ENCODE data around the gene TOMM7. TPM values are rescaled to one million over a fixed set of nuclear protein-coding genes. Genes with fewer than 3 reads are reported as not detected.
"Not testable (repeated sequence)": the region's sequence is repeated elsewhere in the genome, so short reads cannot be mapped to it uniquely, and the experiment has no call there.

Gene TOMM7
- polyA plus RNA-seq, 3 donors = 357 to 445 (median 407) TPM

DNA sequence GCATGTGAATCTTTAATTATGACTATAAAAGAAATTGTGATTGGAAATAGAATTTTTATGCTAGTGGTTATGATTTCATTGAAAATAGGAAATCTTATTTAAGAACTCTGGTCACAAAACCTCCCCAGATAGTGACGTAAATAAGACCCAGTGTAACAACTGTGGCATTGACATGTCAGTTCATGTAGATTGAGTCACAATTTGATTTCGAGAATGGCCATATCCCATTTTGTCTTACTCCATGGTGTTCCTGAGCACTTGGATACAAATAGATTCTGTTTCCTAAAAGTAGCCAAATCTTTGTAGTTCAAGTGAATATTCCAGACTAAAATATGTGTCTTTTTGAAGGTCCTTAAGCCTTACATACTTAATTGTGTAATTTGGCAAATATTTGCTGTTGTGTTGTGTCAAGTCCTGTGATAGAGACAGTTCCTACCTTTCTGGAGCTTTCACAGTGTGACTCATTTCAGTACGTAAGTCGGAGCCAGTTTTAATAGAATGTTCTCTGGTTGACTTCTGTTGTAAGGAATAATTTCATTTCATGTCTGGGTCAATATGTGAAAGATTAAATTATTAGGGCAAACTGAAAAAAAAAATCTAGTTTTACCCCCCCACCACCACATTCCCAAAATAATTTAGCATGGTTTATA, 37.1 kb upstream of the TOMM7 start:
- DNase-seq (ENCODE audit: extremely low read depth in 1 of 11, low read depth in 9 of 11, low spot score in 4 of 11) = no peak

DNA sequence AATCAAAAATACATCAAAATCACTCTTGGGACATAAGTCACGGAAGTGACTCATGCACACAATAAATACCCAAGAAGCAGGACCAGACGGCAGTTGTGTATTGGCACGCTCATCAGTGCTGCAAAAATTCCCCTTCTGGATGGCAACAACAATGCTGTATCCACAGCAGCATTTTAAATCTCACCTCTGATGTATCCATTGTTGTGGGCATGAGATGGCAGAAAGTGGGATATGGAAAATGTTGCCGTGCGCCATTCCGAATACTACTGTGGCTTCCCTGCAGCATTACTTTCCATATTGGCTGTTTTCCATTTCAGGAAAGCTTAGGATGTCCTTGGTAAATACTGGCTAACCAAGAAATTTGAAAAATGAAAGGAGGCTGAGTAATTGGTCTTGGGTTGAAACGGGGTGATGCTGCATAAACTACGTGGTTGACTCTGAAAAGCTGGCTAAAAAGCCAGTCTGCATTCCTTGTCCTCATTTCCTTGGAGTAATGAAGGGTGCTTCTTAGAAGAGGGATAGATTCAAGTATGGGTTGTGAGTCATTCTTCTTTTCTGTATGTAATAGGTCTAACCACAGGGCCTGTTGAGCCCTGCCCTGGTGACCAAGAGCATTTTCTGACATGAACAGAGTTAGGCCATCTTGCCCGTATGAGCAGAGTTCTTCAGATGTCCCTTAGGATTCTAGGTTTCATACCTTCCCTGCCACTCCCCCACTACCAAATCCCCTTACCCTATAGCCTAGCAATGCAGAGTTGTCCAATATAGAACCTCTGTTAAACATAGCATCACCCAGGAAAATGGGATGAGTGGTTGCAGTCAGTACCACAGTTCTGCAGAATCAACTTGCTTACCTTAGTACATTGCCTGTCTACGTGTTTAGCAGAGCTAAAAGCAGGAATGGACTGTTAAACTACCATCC, 36.3 kb upstream of the TOMM7 start:
- no peak for DNase-seq (ENCODE audit: extremely low read depth in 1 of 11, low read depth in 9 of 11, low spot score in 4 of 11)

DNA sequence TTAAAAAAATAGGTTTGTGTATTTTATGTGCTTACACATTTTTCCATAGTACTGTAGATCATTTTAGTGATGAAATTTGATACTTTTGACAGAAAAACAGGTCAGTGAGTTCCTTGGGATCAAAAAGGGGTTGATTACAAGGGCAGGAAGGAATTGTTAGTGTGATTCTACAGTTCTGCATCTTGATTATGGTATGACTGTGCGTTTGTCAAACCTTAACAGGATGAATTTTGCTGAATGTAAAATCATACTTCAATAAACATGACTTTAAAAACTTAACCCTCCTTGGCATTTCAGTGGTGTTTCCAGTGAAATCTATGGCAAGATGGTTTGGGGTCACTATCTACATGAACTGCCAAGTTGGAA, 35.6 kb upstream of the TOMM7 start:
- DNase-seq (ENCODE audit: extremely low read depth in 1 of 11, low read depth in 9 of 11, low spot score in 4 of 11) = no peak

DNA sequence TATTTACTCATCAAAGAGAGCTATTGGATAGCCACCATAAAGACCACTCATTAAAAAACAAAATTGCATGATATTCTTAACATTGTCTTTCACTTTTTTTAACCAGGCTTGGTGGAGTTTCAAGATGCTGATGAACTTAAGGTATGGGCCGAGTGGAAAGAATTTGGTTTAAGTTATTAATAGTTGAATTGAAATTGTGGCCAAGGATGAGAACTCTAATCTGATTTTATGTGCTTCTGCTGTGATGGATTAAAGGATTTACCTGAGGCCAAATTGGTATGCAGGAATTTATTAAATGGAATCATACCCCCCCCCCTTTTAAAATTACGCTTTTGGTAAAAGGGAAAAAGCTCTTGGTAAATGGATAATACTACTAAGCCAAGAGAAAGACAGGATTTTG, 33.8 kb upstream of the TOMM7 start:
- DNase-seq (ENCODE audit: extremely low read depth in 1 of 11, low read depth in 9 of 11, low spot score in 4 of 11) = no peak

DNA sequence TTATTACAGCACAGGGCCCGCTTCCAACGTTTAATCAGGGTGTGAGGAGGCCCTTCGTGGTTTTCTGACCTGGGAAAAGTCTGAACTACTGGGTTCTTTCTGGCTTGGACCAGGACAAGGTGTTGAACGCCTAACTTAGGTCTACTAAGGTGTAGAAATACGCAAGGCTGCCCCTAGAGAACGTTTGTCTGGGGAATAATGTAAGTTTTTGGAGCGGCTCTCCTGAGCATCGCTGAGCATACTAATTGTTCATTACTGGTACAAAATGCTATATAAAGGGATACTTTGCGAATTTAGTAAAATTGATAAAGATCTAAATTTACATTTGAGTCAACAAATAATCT, 32.4 kb upstream of the TOMM7 start:
- DNase-seq (ENCODE audit: extremely low read depth in 1 of 11, low read depth in 9 of 11, low spot score in 4 of 11) = no peak

DNA sequence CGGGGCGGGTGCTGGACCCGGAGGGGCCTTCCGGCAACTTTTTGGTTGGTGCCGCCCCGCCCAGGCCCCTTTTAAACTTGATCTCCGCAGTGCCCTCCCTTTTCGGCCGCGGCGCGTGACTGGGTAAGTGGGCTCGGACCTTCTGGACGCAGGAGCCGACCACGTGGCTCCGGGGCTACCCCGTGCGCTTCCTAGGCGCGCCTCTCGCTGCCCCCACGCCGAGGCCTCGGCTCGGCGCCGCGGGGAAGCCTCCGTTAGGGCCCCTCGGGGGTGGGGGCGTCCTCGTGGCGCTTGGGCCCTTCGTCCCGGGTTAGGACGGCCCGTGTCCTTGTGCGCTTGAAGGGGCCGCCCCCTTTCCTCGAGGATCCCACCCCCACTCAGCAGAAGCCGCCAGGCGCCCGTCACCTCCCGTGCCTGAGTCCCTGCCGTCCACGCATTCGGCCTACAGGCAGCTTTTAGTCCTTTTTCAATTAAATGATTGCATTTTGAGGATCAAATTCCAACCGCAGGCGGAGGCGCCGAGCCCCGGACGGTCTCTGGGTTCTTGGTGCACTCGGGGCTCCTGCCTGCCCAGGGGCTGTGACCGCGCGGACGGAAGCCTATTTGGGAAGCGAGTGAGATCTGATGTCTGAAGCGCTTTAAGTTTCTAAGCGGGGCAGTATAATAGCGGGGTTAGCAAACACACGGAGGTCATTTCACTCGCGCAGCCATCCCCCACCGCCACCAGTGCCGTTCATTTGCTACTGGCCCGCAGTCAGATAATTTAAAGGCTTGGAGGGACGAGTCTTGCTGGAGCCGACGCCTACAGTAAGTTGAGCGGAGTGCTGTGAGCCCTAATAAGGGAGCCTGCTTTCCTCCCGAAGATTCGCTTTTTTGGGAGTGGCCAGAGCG, 31.8 kb upstream of the TOMM7 start:
- peak in 6 of 11 donors; percentile 32 to 49 (median 46) for DNase-seq (ENCODE audit: extremely low read depth in 1 of 11, low read depth in 9 of 11, low spot score in 4 of 11)

DNA sequence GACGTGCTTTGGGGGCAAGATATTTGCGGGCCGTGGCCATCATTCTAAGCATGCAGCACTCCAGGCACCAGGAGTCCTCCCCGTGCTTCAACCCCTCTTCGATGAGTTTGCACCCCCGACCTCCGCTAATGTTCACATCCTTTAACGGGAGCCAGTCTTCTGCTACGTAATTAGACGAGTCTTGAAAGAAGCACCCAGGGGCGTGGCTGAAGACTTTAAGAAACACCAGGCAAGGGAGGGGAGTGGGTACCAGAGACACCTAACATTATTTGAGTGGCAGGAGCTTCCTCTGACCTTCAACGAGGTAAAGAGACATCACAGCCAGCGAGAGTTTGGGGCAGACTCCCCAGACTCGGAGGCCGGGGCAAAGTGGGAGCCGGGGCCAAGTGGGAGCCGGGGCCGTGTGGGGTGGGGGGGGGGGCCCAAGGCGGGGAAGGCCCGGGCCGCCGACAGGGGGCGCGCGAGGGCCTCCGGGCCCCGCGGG, 31.1 kb upstream of the TOMM7 start:
- no peak for DNase-seq (ENCODE audit: extremely low read depth in 1 of 11, low read depth in 9 of 11, low spot score in 4 of 11)

DNA sequence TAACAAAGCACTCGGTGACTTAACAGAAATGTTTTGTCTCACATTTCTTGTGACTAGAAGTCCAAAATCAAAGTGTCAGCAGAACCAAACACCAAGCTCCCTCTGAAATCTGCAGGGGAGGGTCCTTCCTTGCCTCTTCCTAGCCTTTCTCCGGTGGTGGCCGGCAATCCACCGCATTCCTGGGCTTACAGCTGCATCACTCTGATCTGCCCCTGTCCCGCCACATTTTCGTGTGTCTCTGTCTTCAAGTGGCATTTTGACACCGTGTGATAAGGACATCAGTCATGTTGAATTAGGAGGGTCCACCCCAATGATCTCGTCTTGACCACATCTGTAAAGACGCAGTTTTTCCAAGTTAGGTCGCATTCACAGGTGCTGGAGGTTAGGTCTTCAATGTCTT, 30.5 kb upstream of the TOMM7 start:
- no peak for DNase-seq (ENCODE audit: extremely low read depth in 1 of 11, low read depth in 9 of 11, low spot score in 4 of 11)

DNA sequence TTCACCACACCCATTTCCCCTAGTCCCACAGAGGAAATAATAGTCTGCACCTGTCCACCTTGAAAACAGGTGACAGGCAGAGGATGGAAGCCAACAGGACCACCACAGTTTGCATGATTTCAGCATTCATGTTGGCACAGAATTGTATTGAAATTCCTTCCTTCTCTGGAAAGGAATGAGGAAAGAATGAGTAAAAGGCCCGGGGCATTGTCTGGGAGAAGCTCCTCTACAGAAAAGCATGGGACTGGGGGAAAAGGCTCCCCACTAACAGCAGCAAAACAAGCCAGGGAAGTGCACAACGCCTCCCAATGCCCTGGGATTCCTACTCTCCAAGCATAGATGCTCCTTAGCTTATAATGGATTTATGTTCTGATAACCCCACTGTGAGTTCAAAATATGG, 28.5 kb upstream of the TOMM7 start:
- DNase-seq (ENCODE audit: extremely low read depth in 1 of 11, low read depth in 9 of 11, low spot score in 4 of 11) = no peak

DNA sequence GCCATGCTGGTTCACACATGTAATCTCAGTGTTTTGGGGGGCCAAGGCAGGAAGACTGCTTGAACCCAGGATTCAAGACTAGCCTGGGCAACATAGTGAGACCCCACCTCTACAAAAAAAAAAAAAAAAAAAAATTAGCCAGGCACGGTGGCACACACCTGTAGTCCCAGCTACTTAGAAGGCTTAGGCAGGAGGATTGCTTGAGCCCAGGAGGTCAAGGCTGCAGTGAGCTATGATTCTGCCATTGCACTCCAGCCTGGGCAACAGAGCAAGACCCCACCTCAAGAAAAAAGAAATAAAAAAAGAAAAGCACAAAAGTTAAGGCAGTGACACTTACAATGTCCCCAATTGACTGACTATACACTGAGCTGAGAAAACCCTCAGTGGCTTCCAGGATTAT, 27.7 kb upstream of the TOMM7 start:
- DNase-seq (ENCODE audit: extremely low read depth in 1 of 11, low read depth in 9 of 11, low spot score in 4 of 11) = not testable (repeated sequence)

DNA sequence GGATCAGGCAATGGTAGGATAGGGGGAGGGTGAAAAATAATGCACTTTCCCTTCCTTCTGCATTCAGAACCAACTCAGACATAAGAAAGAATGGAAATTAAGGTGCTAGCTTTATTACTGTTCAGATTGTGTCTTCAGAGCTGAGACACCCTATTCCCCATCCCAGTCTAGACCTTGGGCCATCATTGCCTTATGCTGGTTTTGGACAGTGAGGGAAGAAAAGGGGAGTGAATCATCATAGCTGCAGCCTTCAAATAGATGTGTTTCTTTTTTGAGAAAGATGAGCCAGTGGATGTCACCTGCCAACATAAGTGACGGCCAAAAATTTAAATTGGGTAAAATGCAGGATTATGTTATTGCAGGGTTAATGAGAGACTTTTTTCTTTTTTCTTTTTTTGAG, 27.0 kb upstream of the TOMM7 start:
- no peak for DNase-seq (ENCODE audit: extremely low read depth in 1 of 11, low read depth in 9 of 11, low spot score in 4 of 11)

DNA sequence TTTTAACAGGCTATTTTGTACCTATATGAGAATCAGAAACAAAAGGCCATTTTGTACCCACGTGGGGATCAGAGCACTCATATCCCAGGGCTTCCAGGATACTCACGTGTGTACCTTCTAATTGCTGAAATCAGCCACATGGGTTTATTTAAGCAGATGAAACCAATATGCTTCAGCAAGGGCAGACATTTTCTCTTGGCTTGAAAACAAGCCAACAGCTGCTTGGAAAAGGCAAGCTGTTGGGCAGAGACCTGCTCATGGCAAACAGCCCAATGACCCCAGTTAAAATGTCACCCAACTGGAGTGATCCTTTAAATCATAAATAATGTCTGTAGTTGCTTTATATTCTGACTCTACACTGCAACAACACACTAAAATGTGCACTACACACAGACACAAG, 26.5 kb upstream of the TOMM7 start:
- DNase-seq (ENCODE audit: extremely low read depth in 1 of 11, low read depth in 9 of 11, low spot score in 4 of 11) = no peak

DNA sequence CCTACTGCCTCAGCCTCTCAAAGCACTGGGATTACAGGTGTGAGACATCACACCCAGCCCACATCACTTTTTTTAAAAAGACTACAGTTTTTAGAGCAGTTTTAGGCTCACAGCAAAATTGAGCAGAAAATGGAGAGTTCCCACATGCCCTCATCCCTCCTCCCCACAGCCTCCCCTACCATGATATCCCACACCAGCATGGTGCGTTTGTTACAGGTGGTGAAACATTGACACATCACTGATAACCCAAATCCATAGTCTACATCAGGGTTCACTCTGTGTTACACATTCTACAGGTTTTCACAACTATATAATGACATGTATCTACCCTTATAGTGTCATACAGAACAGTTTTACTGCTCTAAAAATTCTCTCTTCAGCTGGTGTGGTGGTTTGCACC, 24.3 kb upstream of the TOMM7 start:
- no peak for DNase-seq (ENCODE audit: extremely low read depth in 1 of 11, low read depth in 9 of 11, low spot score in 4 of 11)

DNA sequence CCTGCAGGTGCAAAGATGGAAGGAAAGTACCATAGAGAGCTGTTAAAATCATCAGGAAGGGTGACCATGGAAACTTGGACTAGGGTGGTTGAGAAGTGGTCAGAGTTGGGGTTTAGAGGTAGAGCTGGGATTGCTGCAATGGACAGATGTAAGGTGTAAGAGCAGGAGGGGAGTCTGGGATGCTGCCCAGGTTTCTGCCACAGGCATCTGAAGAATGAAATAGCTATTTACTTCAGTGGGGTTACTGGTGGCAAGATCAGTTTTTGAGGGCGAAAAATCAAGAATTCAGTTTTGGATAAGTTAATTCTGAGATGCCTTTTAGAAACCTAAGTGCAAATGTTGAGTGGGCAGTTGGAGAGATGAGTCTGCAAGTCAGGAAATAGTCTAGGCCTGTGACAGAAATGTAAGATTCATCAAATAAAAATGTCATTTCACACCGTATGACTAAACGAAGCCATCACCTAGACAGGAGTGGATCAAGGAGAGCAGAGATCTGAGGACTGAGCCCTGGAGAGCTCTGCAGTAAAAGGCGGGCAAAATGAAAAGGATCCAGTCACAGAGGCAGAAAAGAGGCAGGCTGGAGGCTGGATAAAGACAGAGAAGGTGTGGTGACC, 22.7 kb upstream of the TOMM7 start:
- DNase-seq (ENCODE audit: extremely low read depth in 1 of 11, low read depth in 9 of 11, low spot score in 4 of 11) = no peak

DNA sequence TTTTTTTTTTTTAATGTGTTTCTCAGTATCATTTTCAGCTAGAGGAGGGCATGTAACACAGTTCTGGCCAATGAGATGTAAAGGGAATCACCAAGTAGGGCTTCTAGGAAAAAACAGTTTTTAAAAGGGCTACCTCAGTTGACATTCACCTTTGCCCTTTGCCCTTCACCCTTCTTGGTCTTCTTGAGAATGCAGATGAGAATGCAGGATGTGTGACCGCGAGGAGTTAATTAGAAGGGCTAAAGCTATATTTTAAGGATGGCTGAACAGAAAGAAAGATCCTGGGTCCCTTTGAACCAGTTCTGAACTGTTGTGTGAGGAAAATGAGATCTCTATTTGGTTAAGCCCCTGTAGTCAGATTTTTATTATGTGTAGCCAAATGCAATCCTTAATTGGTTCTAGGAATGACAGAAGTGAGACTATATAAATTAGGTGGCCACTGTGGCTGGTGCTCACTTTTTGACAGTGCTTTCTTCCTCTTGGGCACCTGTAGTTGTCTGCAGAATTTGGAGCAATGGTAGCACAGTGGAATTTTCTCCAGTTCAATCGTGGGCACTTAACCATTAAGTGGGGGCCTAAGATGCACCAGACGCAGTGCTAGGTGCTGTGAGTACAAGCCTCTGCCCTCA, 21.1 kb upstream of the TOMM7 start:
- no peak for DNase-seq (ENCODE audit: extremely low read depth in 1 of 11, low read depth in 9 of 11, low spot score in 4 of 11)

DNA sequence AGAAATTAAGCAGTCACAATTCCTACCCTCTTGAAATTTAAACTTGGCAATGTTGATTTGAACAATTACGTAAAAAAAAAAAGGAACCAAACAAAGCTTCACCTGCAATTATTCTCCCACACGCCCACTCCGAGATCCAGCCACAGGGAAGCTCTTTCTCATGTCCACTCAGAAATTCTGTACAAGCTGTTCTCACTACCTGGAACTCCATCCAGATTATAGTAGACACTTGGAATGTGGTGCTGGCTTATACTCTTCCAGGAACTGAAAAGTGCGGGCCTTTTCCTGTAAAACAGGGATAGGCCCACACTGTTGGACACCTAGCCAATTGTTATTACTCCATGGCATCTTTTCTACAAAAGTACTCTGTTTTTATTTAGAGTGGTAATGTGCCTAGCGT, 20.3 kb upstream of the TOMM7 start:
- no peak for DNase-seq (ENCODE audit: extremely low read depth in 1 of 11, low read depth in 9 of 11, low spot score in 4 of 11)

DNA sequence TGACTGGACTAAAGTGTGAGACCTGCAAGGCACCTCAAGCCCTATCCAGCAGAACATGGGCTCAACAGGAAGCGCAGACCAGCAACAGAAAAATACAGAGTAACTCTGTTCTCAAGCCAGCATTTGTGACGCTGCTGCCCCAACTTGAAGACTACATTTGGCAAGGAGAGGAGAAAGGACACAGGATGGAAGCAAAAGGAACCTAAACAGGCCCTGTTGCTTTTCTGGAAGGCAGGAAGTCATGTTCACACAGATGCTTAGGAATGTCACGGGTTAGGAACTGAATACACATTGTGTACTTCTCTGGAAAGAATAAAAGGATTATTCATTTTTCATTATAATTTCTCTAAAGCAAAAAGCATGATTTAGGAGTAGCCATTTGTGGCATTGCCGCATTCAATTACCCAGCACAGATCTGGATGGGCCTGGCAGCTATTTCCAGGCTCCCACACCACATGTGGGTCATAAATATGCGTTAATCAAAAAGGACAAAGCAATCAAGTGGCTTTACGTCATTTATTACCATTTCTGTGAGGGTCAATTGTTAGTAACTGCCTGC, 19.8 kb upstream of the TOMM7 start:
- DNase-seq (ENCODE audit: extremely low read depth in 1 of 11, low read depth in 9 of 11, low spot score in 4 of 11) = no peak

DNA sequence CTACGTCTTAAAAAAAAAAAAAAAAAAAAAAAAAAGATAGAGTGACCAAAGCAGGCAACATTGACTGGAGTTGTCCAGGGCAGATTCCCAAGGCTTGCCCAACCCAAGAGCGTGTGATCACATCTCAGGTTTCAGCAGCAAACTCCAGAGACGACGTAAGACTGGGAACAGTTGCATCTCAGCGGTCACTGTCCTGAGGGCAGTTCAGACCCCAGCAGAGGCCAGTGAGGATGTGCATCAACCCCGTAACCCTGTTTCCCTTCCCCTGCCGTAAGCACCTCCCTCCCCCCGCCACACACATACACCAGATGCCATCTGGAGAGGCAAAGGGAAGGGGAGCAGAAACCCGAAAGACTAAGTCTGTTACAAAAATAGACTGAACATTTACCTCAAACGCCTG, 19.3 kb upstream of the TOMM7 start:
- no peak for DNase-seq (ENCODE audit: extremely low read depth in 1 of 11, low read depth in 9 of 11, low spot score in 4 of 11)

DNA sequence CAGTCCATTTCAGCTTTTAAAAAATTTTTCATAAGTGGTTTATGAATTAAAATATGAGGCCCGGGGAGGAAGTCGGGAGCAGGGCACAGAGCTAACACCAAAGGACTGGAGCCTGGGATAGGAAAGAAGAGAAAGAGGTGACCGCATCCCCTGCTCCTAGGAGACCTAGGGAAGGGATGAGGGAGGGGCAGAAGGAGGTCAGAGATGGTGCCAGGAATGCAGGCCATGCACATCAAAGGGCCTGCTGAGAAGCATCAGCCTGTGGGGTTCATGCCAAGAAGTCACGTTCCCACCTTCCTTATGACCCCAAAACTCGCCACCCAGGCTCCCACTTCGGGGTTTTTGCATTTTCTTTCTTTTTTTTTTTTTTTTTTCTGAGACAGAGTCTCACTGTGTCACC, 14.7 kb upstream of the TOMM7 start:
- no peak for DNase-seq (ENCODE audit: extremely low read depth in 1 of 11, low read depth in 9 of 11, low spot score in 4 of 11)

Data from renal cortex interstitium (tissue), 11 donors.